Endothelial cell of umbilical vein (primary cell): ENCODE results near the gene CBX5. TPM values are rescaled to one million over a fixed set of nuclear protein-coding genes. Genes with fewer than 3 reads are reported as not detected.

Experiments used
- BruUV-seq: library from RNA; stranded (reverse); fragments of 400-500 nt; replicated peaks from 2 replicates; lab custom pipeline; 2021; lab: Mats Ljungman, UMichigan
- CTCF ChIA-PET: fragments of 300-600, 350-600 bp; sonication (Branson Sonifier 250); formaldehyde crosslinking; loops from one replicate; lab custom pipeline; 2021; ENCODE audit warnings: antibody characterized with exemption, inconsistent platforms; lab: Charles Lee
- POLR2A ChIA-PET: fragments of 300-600, 350-600 bp; sonication (Branson Sonifier 250); formaldehyde crosslinking; loops from one replicate; lab custom pipeline; 2021; ENCODE audit warnings: antibody characterized with exemption, inconsistent platforms; lab: Charles Lee
- DNase-seq: peaks from one replicate; pipeline ENCODE4 v3.0.0-alpha.2; 2011; ENCODE audit warnings: low read depth, low spot score
- FAIRE-seq: peaks from 2 replicates; lab custom pipeline; 2011; peaks lifted over from hg19 to GRCh38; lab: Jason Lieb, UNC
- H2AFZ ChIP-seq: 2 replicates; pipeline ENCODE4 v1.6.0; 2012; ENCODE audit warnings: low read depth, low read length, control low read depth, inconsistent platforms
- H3K27ac ChIP-seq: 2 replicates; pipeline ENCODE4 v1.5.1; 2011; ENCODE audit warnings: low read depth, mild to moderate bottlenecking, control low read depth, low read length, moderate library complexity; ENCODE audit not compliant: insufficient read depth
- H3K27me3 ChIP-seq, 2 experiments: 2 replicates each; pipeline versions ENCODE4 v1.6.0 to v1.6.1; 2011; ENCODE audit warnings: low read length in 2 of 2, mixed read lengths in 1 of 2; ENCODE audit not compliant: control insufficient read depth in 2 of 2, insufficient read depth in 2 of 2
- H3K36me3 ChIP-seq, 2 experiments: 2 replicates in 1 of 2; 3 replicates in 1 of 2; pipeline ENCODE4 v1.5.1; 2011; ENCODE audit warnings: low read length in 2 of 2, mild to moderate bottlenecking in 1 of 2, moderate library complexity in 1 of 2; ENCODE audit not compliant: control insufficient read depth in 2 of 2, insufficient read depth in 2 of 2; ENCODE audit errors: extremely low read depth in 1 of 2
- H3K4me1 ChIP-seq: 3 replicates; pipeline ENCODE4 v1.5.1; 2011; ENCODE audit warnings: mild to moderate bottlenecking, low read length; ENCODE audit not compliant: control insufficient read depth, insufficient read depth; ENCODE audit errors: extremely low read depth
- H3K4me2 ChIP-seq: 2 replicates; pipeline ENCODE4 v1.6.1; 2011; ENCODE audit warnings: low read length, control low read depth, mixed read lengths; ENCODE audit not compliant: insufficient read depth
- H3K4me3 ChIP-seq, 3 experiments: fragments of 200-600 bp in 1 of 3; sonication (generic), shearing (Covaris generic) in 1 of 3; replicated peaks in 1 of 3; 2 replicates each; pipeline ENCODE4 v1.5.1; 2011 to 2016; ENCODE audit warnings: control low read depth in 3 of 3, low read length in 3 of 3, mild to moderate bottlenecking in 2 of 3, inconsistent platforms in 1 of 3, low read depth in 1 of 3, moderate library complexity in 1 of 3; ENCODE audit not compliant: insufficient read depth in 1 of 3
- H3K79me2 ChIP-seq: 2 replicates; pipeline ENCODE4 v1.6.0; 2012; ENCODE audit warnings: low read length, inconsistent platforms; ENCODE audit not compliant: control insufficient read depth, insufficient read depth
- H3K9ac ChIP-seq: replicated peaks from 2 replicates; pipeline ENCODE3; 2011; ENCODE audit warnings: low read length, control low read depth; ENCODE audit not compliant: insufficient read depth; ENCODE audit errors: extremely low read depth
- H3K9me1 ChIP-seq: replicated peaks from 3 replicates; pipeline ENCODE4 v1.6.0; 2011; ENCODE audit warnings: mild to moderate bottlenecking, low read length; ENCODE audit not compliant: control insufficient read depth, insufficient read depth; ENCODE audit errors: extremely low read depth
- H3K9me3 ChIP-seq: replicated peaks from 2 replicates; pipeline ENCODE4 v1.5.1; 2012; ENCODE audit warnings: low read length, inconsistent platforms; ENCODE audit not compliant: control insufficient read depth, insufficient read depth
- H4K20me1 ChIP-seq: replicated peaks from 2 replicates; pipeline ENCODE3; 2011; ENCODE audit warnings: mild to moderate bottlenecking, low read length; ENCODE audit not compliant: control insufficient read depth, insufficient read depth; ENCODE audit errors: extremely low read depth
- CTCF ChIP-seq, 2 donors: IDR thresholded peaks; 1 replicate in 1 of 2; 2 replicates in 1 of 2; pipeline ENCODE4 v1.5.1; 2011; ENCODE audit warnings: low read length in 2 of 2, mild to moderate bottlenecking in 2 of 2, moderate library complexity in 2 of 2, control low read depth in 1 of 2, inconsistent platforms in 1 of 2, low read depth in 1 of 2; ENCODE audit not compliant: insufficient read depth in 1 of 2; ENCODE audit errors: extremely low read depth in 1 of 2
- EZH2 ChIP-seq: IDR thresholded peaks from 2 replicates; pipeline ENCODE4 v1.6.1; 2012; ENCODE audit warnings: borderline replicate concordance, low read depth, mild to moderate bottlenecking, moderate library complexity, low read length, inconsistent platforms; ENCODE audit not compliant: severe bottlenecking
- FOS ChIP-seq: IDR thresholded peaks from 2 replicates; pipeline ENCODE4 v1.6.1; 2011; ENCODE audit warnings: mild to moderate bottlenecking, low read length, moderate library complexity, borderline replicate concordance; ENCODE audit not compliant: insufficient read depth
- GATA2 ChIP-seq: IDR thresholded peaks from 2 replicates; pipeline ENCODE4 v1.7.0; 2011; ENCODE audit warnings: low read depth, mild to moderate bottlenecking, moderate library complexity, mixed read lengths, low read length; ENCODE audit not compliant: insufficient read length, insufficient read depth
- JUN ChIP-seq: IDR thresholded peaks from 2 replicates; pipeline ENCODE4 v1.6.1; 2011; ENCODE audit warnings: borderline replicate concordance, low read depth; ENCODE audit not compliant: insufficient read length, insufficient read depth
- MAX ChIP-seq: IDR thresholded peaks from 2 replicates; pipeline ENCODE4 v1.6.1; 2011; ENCODE audit not compliant: insufficient read depth, insufficient read length
- MYC ChIP-seq: IDR thresholded peaks from one replicate; pipeline ENCODE4 v1.6.1; 2011; ENCODE audit warnings: mild to moderate bottlenecking, low read depth, low read length
- POLR2A ChIP-seq: IDR thresholded peaks from 2 replicates; pipeline ENCODE4 v1.6.1; 2012; ENCODE audit warnings: low read depth, mild to moderate bottlenecking, control low read depth, low read length
- POLR2AphosphoS5 ChIP-seq: IDR thresholded peaks from 2 replicates; pipeline ENCODE4 v1.6.1; 2012; ENCODE audit warnings: low read depth, mild to moderate bottlenecking, control low read depth, low read length, moderate library complexity; ENCODE audit not compliant: insufficient read depth
- dilution Hi-C: fragments of 300-500 bp; cut with MboI; formaldehyde crosslinking; loops from one replicate; pipeline ENCODE4 v1.15.0; 2019; ENCODE audit warnings: low sequenced_read_pairs; ENCODE audit not compliant: extremely low pct_ligation_motif_present
- intact Hi-C: fragments of 100-400 bp; cut with micrococcal nuclease; formaldehyde crosslinking; loops from one replicate; pipeline ENCODE4 v1.10.0; 2022
- polyA plus RNA-seq, 4 experiments: library from polyadenylated mRNA; depleted of rRNA in 3 of 4; stranded (reverse) in 3 of 4; unstranded in 1 of 4; fragments of >200 nt; gene quantifications; 2 replicates each; pipeline versions ENCODE4 v1.2.1 to v1.2.3, GENCODE V29; 2011 to 2012; ENCODE audit warnings: missing spikeins in 1 of 4
- total RNA-seq: library from RNA; stranded (reverse); gene quantifications from 2 replicates; pipeline ENCODE4 v1.2.3, GENCODE V29; 2021

Gene CBX5
- total and polyA plus RNA-seq, 2 donors (not counting 3 experiments of a cell fraction or from before 2014, with no cell fraction given), result 22.8 to 111 TPM

- TF ChIP-seq POLR2AphosphoS5, result no peak
- no peak for TF ChIP-seq EZH2
- no peak for TF ChIP-seq JUN
- TF ChIP-seq CTCF (IDR thresholded peaks at IDR 0.05; ENCODE audit: extremely low read depth in 1 of 2, insufficient read depth in 1 of 2, low read depth in 1 of 2, low read length in 2 of 2), result no peak
- TF ChIP-seq GATA2, result no peak
- TF ChIP-seq MAX, result no peak
- TF ChIP-seq FOS, result no peak
- no peak for TF ChIP-seq POLR2A
- no peak for TF ChIP-seq MYC
- intact Hi-C loops, result no loop called here
- no peak overlapping the region for H3K4me3 ChIP-seq
- H3K4me2 ChIP-seq, result no peak overlapping the region
- no TSS peak for BruUV-seq
- no peaks in the 10 kb centered on the region for H3K9me3 ChIP-seq
- ChIA-PET CTCF (no interaction called here), POLR2A (interaction anchor here (0.6 kb wide), 1 partner anchor 18 kb away, joined by 3 read pairs; no protein-coding TSS in a partner anchor)
- DNase-seq (no peak), FAIRE-seq (no peak)
- no peaks in the 10 kb centered on the region for H3K36me3 ChIP-seq
- no peaks in the 10 kb centered on the region for H3K4me1 ChIP-seq
- dilution Hi-C loops, result no loop called here
- peaks cover 38 to 48% of the 10 kb centered on the region in 2 experiments for H3K27me3 ChIP-seq
- no peaks in the 10 kb centered on the region for H3K79me2 ChIP-seq
- H3K27ac ChIP-seq, result no peak overlapping the region
- H3K9me1 ChIP-seq, result no peaks in the 10 kb centered on the region
- no peak overlapping the region for H2AFZ ChIP-seq
- no peak overlapping the region for H3K9ac ChIP-seq
- no peaks in the 10 kb centered on the region for H4K20me1 ChIP-seq
These were observed 24.4 kb upstream of the CBX5 start for GRCh38 chr12:54304187-54304810.
